WERI-Rb-1 (cell line): Measurements from ENCODE around the gene THBS4.

Experiments used
- DNase-seq: peaks from one replicate; pipeline ENCODE4 v3.0.0-alpha.2; 2020
- H3K27ac ChIP-seq: fragments of 250-450 bp; sonication (Bioruptor Pico); 2 replicates; pipeline ENCODE4 v1.5.1; 2020; ENCODE audit warnings: mild to moderate bottlenecking, moderate library complexity
- H3K27me3 ChIP-seq: fragments of 250-450 bp; sonication (Bioruptor Pico); 2 replicates; pipeline ENCODE4 v1.5.1; 2021; ENCODE audit warnings: mild to moderate bottlenecking, low read depth, moderate library complexity; ENCODE audit not compliant: insufficient read depth, severe bottlenecking
- H3K36me3 ChIP-seq: fragments of 250-450 bp; sonication (Bioruptor Pico); 2 replicates; pipeline ENCODE4 v1.5.1; 2020; ENCODE audit warnings: mild to moderate bottlenecking, moderate library complexity
- H3K4me3 ChIP-seq: 2 replicates; pipeline ENCODE4 v1.5.1; 2011; ENCODE audit warnings: low read depth, mild to moderate bottlenecking, control low read depth, low read length
- H3K9me3 ChIP-seq: fragments of 250-450 bp; sonication (Bioruptor Pico); 2 replicates; pipeline ENCODE4 v1.5.1; 2021; ENCODE audit warnings: mild to moderate bottlenecking, moderate library complexity; ENCODE audit not compliant: severe bottlenecking
- TF ChIP-seq, protein P1 (sequence below): IDR thresholded peaks from 2 replicates; pipeline ENCODE4 v1.5.1; 2011; ENCODE audit warnings: low read depth, mild to moderate bottlenecking, control low read depth, inconsistent platforms, low read length

THBS4 gene

DNA sequence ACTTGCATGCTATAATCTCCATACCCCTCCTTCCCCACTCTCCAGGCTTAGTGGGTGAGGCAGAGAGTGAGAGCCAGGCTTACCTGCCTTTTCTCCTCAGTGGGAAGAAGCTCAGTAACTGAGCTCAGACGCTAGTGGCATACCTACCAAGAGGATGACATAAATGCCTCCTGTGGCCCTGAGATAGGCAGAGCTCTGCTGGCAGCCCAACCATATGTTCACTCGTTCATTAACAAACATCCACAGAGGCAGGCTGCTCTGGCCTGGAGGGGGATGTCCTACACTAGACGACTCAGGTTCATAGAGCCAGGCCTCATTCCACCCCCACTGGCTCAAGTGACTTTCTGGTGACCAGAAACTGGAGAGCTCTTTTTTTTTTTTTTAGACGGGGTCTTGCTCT, 81.3 kb downstream of the THBS4 start:
- H3K9me3 ChIP-seq, result no peaks in the 10 kb centered on the region
- DNase-seq, result peak; percentile 22
- no peak overlapping the region for H3K27ac ChIP-seq
- H3K4me3 ChIP-seq, result no peak overlapping the region
- no peaks in the 10 kb centered on the region for H3K27me3 ChIP-seq
- TF ChIP-seq, protein P1, sequence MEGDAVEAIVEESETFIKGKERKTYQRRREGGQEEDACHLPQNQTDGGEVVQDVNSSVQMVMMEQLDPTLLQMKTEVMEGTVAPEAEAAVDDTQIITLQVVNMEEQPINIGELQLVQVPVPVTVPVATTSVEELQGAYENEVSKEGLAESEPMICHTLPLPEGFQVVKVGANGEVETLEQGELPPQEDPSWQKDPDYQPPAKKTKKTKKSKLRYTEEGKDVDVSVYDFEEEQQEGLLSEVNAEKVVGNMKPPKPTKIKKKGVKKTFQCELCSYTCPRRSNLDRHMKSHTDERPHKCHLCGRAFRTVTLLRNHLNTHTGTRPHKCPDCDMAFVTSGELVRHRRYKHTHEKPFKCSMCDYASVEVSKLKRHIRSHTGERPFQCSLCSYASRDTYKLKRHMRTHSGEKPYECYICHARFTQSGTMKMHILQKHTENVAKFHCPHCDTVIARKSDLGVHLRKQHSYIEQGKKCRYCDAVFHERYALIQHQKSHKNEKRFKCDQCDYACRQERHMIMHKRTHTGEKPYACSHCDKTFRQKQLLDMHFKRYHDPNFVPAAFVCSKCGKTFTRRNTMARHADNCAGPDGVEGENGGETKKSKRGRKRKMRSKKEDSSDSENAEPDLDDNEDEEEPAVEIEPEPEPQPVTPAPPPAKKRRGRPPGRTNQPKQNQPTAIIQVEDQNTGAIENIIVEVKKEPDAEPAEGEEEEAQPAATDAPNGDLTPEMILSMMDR, result no peak
- no peaks in the 10 kb centered on the region for H3K36me3 ChIP-seq

DNA sequence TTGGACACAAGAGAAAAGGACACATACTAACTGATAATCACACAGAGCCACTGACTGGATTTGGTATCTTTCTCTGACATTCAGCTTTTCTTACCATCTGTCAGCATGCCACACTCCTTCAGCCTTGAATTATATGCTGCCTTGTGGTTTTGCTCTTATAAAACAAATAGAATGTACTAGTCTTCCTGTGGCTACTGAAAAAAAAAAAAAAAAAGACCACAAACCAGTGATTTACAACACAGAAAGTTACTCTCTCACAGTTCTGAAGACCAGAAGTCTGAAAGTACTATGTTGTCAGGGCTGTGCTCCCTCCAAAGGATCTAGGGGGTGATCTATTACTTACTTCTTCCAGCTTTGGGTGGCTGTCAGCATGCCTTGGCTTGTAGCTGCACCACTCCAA, 82.3 kb downstream of the THBS4 start:
- H3K36me3 ChIP-seq, result no peaks in the 10 kb centered on the region
- DNase-seq, result no peak
- no peaks in the 10 kb centered on the region for H3K9me3 ChIP-seq
- H3K27me3 ChIP-seq, result no peaks in the 10 kb centered on the region
- TF ChIP-seq, protein P1, result no peak
- no peak overlapping the region for H3K4me3 ChIP-seq
- no peak overlapping the region for H3K27ac ChIP-seq

DNA sequence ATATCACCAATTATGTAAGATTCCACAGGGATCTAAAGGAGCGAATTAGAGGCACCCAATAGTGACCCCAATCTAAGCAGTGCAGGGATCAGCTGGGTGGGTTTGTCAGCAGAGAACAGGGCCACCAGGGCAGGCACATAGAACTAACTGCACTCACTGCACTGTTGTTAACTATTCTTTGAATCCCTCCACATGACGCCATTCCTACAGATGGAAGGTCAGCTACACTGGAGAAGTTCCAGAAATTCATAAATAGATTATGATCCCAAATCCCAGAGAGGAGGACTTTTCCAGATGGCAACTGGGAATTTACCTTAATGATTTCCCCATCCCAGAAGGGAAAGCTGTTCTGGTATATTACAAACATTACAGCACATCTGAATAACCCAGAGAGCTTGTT, 84.2 kb downstream of the THBS4 start:
- TF ChIP-seq, protein P1, result no peak
- no peaks in the 10 kb centered on the region for H3K9me3 ChIP-seq
- H3K36me3 ChIP-seq, result no peaks in the 10 kb centered on the region
- no peaks in the 10 kb centered on the region for H3K27me3 ChIP-seq
- no peak overlapping the region for H3K27ac ChIP-seq
- no peak overlapping the region for H3K4me3 ChIP-seq
- DNase-seq, result no peak

DNA sequence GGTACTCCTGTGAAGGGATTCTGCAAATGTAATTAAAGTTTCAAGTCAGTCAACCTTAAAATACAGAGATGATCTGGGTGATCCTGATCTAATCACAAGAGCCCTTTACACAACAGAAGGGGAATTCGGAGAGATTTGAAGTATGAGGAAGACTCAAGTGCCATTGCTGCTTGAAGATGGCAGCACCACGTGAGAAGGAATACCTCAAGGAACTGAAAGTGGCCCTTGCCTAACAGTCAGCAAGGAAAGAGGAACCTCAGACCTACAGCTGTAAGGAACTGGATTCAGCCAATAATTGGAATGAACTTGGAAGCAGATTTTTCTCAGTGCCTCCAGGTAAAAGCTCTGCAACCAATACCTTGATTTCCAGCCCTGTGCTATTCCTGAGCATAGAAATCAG, 87.4 kb downstream of the THBS4 start:
- Histone ChIP-seq H3K27me3 (no peaks in the 10 kb centered on the region), H3K27ac (no peak overlapping the region), H3K9me3 (peaks cover 2% of the 10 kb centered on the region), H3K36me3 (no peaks in the 10 kb centered on the region), H3K4me3 (no peak overlapping the region)
- TF ChIP-seq, protein P1, result no peak
- no peak for DNase-seq

DNA sequence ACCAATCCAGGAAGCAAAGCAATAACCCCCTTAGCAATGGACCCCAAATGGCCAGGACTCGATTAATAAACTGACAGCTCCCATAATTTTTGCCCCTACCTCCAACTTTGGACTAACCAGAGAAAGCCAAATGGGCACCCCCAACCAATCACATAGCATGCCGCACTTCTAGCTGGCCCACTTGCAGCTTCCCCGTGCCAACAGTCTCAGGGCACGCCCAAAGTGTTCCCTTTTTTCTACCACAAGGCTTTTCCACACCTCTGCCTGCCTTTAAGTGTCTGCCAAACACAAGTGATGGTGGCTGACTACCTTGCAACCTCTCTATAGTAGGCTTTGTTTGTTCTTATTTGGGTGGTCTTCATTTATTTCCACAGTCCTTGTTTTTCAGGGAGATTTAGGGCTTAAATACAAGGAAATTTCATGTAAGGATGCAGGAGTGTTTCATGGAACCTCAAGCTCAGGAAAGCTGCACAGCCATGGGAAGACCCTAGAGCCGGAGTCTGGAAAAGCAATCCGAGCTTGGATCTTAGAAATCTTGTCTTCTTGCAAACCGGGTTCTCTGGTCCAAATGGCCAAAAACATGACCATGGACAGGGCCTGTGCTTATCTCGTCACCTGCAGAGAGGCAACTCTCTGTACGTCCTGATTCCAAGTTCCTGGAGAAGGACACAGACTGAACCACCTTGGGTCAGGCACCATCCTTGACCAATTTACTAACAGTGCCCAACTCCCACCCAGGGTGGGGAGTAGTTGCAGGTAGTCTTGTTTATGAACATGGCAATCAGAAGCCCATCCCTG, 89.2 kb downstream of the THBS4 start:
- peaks cover 2% of the 10 kb centered on the region for H3K9me3 ChIP-seq
- H3K27ac ChIP-seq, result no peak overlapping the region
- DNase-seq, result no peak

More for the DNA sequence above, 89.2 kb downstream of the THBS4 start:
- TF ChIP-seq, protein P1, result no peak
- H3K36me3 ChIP-seq, result no peaks in the 10 kb centered on the region
- H3K4me3 ChIP-seq, result no peak overlapping the region
- H3K27me3 ChIP-seq, result no peaks in the 10 kb centered on the region
